GM03348 (cell line): ENCODE results near the gene SETDB2.

Experiments
- DNase-seq: peaks from one replicate; pipeline ENCODE4 v3.0.0; 2012; ENCODE audit warnings: low spot score

Gene SETDB2

GRCh38 chr13:49443704-49444523 lies at the start of gene SETDB2, which contains the start of gene CAB39L:
Gene SETDB2, plus strand, starts transcription at chr13:49444274. Its CDS starts 7,620 bp downstream, at chr13:49451894.
Gene CAB39L, minus strand, starts transcription at chr13:49444064. Its CDS starts 61,154 bp downstream, at chr13:49382910.
- DNase-seq: peak; percentile 97

- DNase-seq: peak; percentile 35
Observed at GRCh38 chr13:49395451-49395865, 48.6 kb upstream of the SETDB2 start.

- DNase-seq: no peak
Observed at GRCh38 chr13:49395878-49396380, 48.1 kb upstream of the SETDB2 start.

- DNase-seq: no peak
Observed at GRCh38 chr13:49399801-49400472, 44.1 kb upstream of the SETDB2 start.

- peak; percentile 12 for DNase-seq
Observed at GRCh38 chr13:49400755-49401659, 43.1 kb upstream of the SETDB2 start.

- DNase-seq: no peak
Observed at GRCh38 chr13:49403996-49404702, 39.9 kb upstream of the SETDB2 start.

GRCh38 chr13:49404703-49405020 lies 39.4 kb upstream of the SETDB2 start:
- no peak for DNase-seq

GRCh38 chr13:49407068-49407467 lies 37.0 kb upstream of the SETDB2 start:
- no peak for DNase-seq

- no peak for DNase-seq
Observed at GRCh38 chr13:49407936-49408335, 36.1 kb upstream of the SETDB2 start.

GRCh38 chr13:49409008-49409407 lies 35.1 kb upstream of the SETDB2 start:
- DNase-seq: no peak

- DNase-seq: no peak
Observed at GRCh38 chr13:49410006-49410405, 34.1 kb upstream of the SETDB2 start.

- DNase-seq: no peak
Observed at GRCh38 chr13:49410477-49410876, 33.6 kb upstream of the SETDB2 start.

- DNase-seq: no peak
Observed at GRCh38 chr13:49411353-49411752, 32.7 kb upstream of the SETDB2 start.

- no peak for DNase-seq
Observed at GRCh38 chr13:49412749-49413148, 31.3 kb upstream of the SETDB2 start.

GRCh38 chr13:49417161-49417560 lies 26.9 kb upstream of the SETDB2 start:
- no peak for DNase-seq

GRCh38 chr13:49418206-49418605 lies 25.9 kb upstream of the SETDB2 start:
- no peak for DNase-seq

- DNase-seq: no peak
Observed at GRCh38 chr13:49419276-49419675, 24.8 kb upstream of the SETDB2 start.

GRCh38 chr13:49421391-49421790 lies 22.7 kb upstream of the SETDB2 start:
- no peak for DNase-seq

GRCh38 chr13:49424011-49424560 lies 20.0 kb upstream of the SETDB2 start:
- no peak for DNase-seq

GRCh38 chr13:49428041-49428763 lies 15.9 kb upstream of the SETDB2 start:
- DNase-seq: no peak

- no peak for DNase-seq
Observed at GRCh38 chr13:49429121-49429520, 15.0 kb upstream of the SETDB2 start.
